ENCODE results near the gene FRMD1. TPM values are rescaled to one million over a fixed set of nuclear protein-coding genes. Genes with fewer than 3 reads are reported as not detected.

Gene FRMD1
- total and polyA plus RNA-seq, 2 experiments from 2014 or later = 0.07 TPM; not detected in 1

- Histone ChIP-seq H3K27ac (no peak overlapping the region), H2AFZ (no peak overlapping the region), H4K20me1 (ENCODE audit: insufficient read depth, poor library complexity, severe bottlenecking) (no peaks in the 10 kb centered on the region)
These were observed 11.2 kb upstream of the FRMD1 start for GRCh38 chr6:168090064-168090690.

GRCh38 chr6:168089186-168090063 lies 10.4 kb upstream of the FRMD1 start:
- H3K4me1 ChIP-seq (ENCODE audit: insufficient read depth) = peaks cover 20% of the 10 kb centered on the region
- no peak for DNase-seq (ENCODE audit: low spot score)
- H3K4me3 ChIP-seq = no peak overlapping the region
- 78% methylated on average over 34 of the region's 34 CpGs for WGBS (ENCODE audit: low lambda C conversion rate, missing lambda C conversion rate)
- no peak overlapping the region for H2AFZ ChIP-seq
- H3K79me2 ChIP-seq = no peaks in the 10 kb centered on the region
- no peaks in the 10 kb centered on the region for H3K36me3 ChIP-seq (replicated peaks; ENCODE audit: insufficient read depth, low read depth)
- H3K9me2 ChIP-seq (replicated peaks; ENCODE audit: insufficient read depth) = no peaks in the 10 kb centered on the region
- peak overlapping the region; percentile 41 for H3K27ac ChIP-seq
- H4K20me1 ChIP-seq (ENCODE audit: insufficient read depth, poor library complexity, severe bottlenecking) = no peaks in the 10 kb centered on the region
- H3K9me3 ChIP-seq (ENCODE audit: low read depth) = no peaks in the 10 kb centered on the region
- no peak overlapping the region for H3K4me2 ChIP-seq
- no peaks in the 10 kb centered on the region for H3K27me3 ChIP-seq
- TF ChIP-seq EZH2phosphoT487 (IDR thresholded peaks at IDR 0.05; ENCODE audit: low read depth, severe bottlenecking, unreplicated experiment) (no peak), EZH2 (IDR thresholded peaks at IDR 0.05; ENCODE audit: borderline replicate concordance) (no peak), CTCF (IDR thresholded peaks at IDR 0.05; ENCODE audit: poor library complexity) (no peak)

More at GRCh38 chr6:168090064-168090690, 11.2 kb upstream of the FRMD1 start:
- Histone ChIP-seq H3K27me3 (no peaks in the 10 kb centered on the region), H3K79me2 (no peaks in the 10 kb centered on the region), H3K9me3 (ENCODE audit: low read depth) (no peaks in the 10 kb centered on the region), H3K9me2 (replicated peaks; ENCODE audit: insufficient read depth) (no peaks in the 10 kb centered on the region), H3K4me2 (no peak overlapping the region), H3K4me1 (ENCODE audit: insufficient read depth) (peaks cover 20% of the 10 kb centered on the region), H3K4me3 (no peak overlapping the region), H3K36me3 (replicated peaks; ENCODE audit: insufficient read depth, low read depth) (no peaks in the 10 kb centered on the region)
- no peak for DNase-seq (ENCODE audit: low spot score)
- no peak for TF ChIP-seq EZH2phosphoT487 (IDR thresholded peaks at IDR 0.05; ENCODE audit: low read depth, severe bottlenecking, unreplicated experiment)
- no peak for TF ChIP-seq CTCF (IDR thresholded peaks at IDR 0.05; ENCODE audit: poor library complexity)
- no peak for TF ChIP-seq EZH2 (IDR thresholded peaks at IDR 0.05; ENCODE audit: borderline replicate concordance)
- WGBS (ENCODE audit: low lambda C conversion rate, missing lambda C conversion rate) = 87% methylated on average over 14 of the region's 16 CpGs

- TF ChIP-seq CTCF (IDR thresholded peaks at IDR 0.05; ENCODE audit: poor library complexity) (no peak), EZH2phosphoT487 (IDR thresholded peaks at IDR 0.05; ENCODE audit: low read depth, severe bottlenecking, unreplicated experiment) (no peak), EZH2 (IDR thresholded peaks at IDR 0.05; ENCODE audit: borderline replicate concordance) (no peak)
- peak overlapping the region; percentile 61 for H3K4me2 ChIP-seq
- H3K36me3 ChIP-seq (replicated peaks; ENCODE audit: insufficient read depth, low read depth) = no peaks in the 10 kb centered on the region
- peaks cover 20% of the 10 kb centered on the region for H3K4me1 ChIP-seq (ENCODE audit: insufficient read depth)
- no peaks in the 10 kb centered on the region for H3K9me3 ChIP-seq (ENCODE audit: low read depth)
- H3K27ac ChIP-seq = peak overlapping the region; percentile 72
- H2AFZ ChIP-seq = no peak overlapping the region
- no peaks in the 10 kb centered on the region for H3K9me2 ChIP-seq (replicated peaks; ENCODE audit: insufficient read depth)
- H3K4me3 ChIP-seq = no peak overlapping the region
- no peaks in the 10 kb centered on the region for H3K27me3 ChIP-seq
- no peaks in the 10 kb centered on the region for H4K20me1 ChIP-seq (ENCODE audit: insufficient read depth, poor library complexity, severe bottlenecking)
- 42% methylated on average over 20 of the region's 20 CpGs for WGBS (ENCODE audit: low lambda C conversion rate, missing lambda C conversion rate)
- peak; percentile 89 for DNase-seq (ENCODE audit: low spot score)
- no peaks in the 10 kb centered on the region for H3K79me2 ChIP-seq
These were observed 9.4 kb upstream of the FRMD1 start for GRCh38 chr6:168088161-168089053.

Data from hepatocyte (in vitro differentiated cells).